HEK293T (cell line): ENCODE measurements around the gene ITGA4.
A peak's percentile ranks its signal among the peaks of the same experiment; 100 is the strongest.

Experiments used
- CTCF ChIA-PET: fragments of 350-600 bp; formaldehyde crosslinking; extraction: SDS; loops from one replicate; lab custom pipeline; 2021; ENCODE audit warnings: antibody characterized with exemption, inconsistent platforms; lab: Yijun Ruan, JAX
- POLR2A ChIA-PET: fragments of 350-600 bp; formaldehyde crosslinking; extraction: SDS; loops from one replicate; lab custom pipeline; 2020; ENCODE audit warnings: antibody characterized with exemption, inconsistent platforms; lab: Yijun Ruan, JAX
- DNase-seq: peaks from one replicate; pipeline ENCODE4 v3.0.0; 2012; ENCODE audit warnings: mixed read lengths; ENCODE audit errors: extremely low spot score
- ARNT ChIP-seq: fragments of 450-650 bp; IDR thresholded peaks from 2 replicates; pipeline ENCODE4 v1.6.1; 2017; ENCODE audit warnings: mild to moderate bottlenecking
- BHLHE40 ChIP-seq: fragments of 450-650 bp; IDR thresholded peaks from 2 replicates; pipeline ENCODE4 v1.6.1; 2016; ENCODE audit warnings: mild to moderate bottlenecking, moderate library complexity, borderline replicate concordance
- CTBP1 ChIP-seq: fragments of 450-650 bp; IDR thresholded peaks from 2 replicates; pipeline ENCODE4 v1.6.1; 2016; ENCODE audit warnings: borderline replicate concordance
- ELF4 ChIP-seq: fragments of 450-650 bp; IDR thresholded peaks from 2 replicates; pipeline ENCODE4 v1.6.1; 2017; ENCODE audit warnings: antibody characterized with exemption
- FOXA1 ChIP-seq: fragments of 450-650 bp; IDR thresholded peaks from 2 replicates; pipeline ENCODE4 v1.6.1; 2016; ENCODE audit warnings: mild to moderate bottlenecking
- FOXK2 ChIP-seq: fragments of 450-650 bp; IDR thresholded peaks from 2 replicates; pipeline ENCODE4 v1.6.1; 2016; ENCODE audit warnings: mild to moderate bottlenecking
- FOXM1 ChIP-seq: fragments of 450-650 bp; IDR thresholded peaks from 2 replicates; pipeline ENCODE4 v1.6.1; 2017; ENCODE audit warnings: mild to moderate bottlenecking, borderline replicate concordance
- HDGF ChIP-seq: fragments of 450-650 bp; IDR thresholded peaks from 2 replicates; pipeline ENCODE4 v1.6.1; 2017; ENCODE audit warnings: antibody characterized with exemption, borderline replicate concordance
- L3MBTL2 ChIP-seq: fragments of 450-650 bp; conservative IDR thresholded peaks from 2 replicates; pipeline ENCODE4 v1.6.1; 2016; ENCODE audit warnings: mild to moderate bottlenecking
- LEF1 ChIP-seq: fragments of 450-650 bp; IDR thresholded peaks from 2 replicates; pipeline ENCODE4 v1.6.1; 2017; ENCODE audit warnings: mild to moderate bottlenecking, borderline replicate concordance
- NFRKB ChIP-seq: fragments of 450-650 bp; IDR thresholded peaks from 2 replicates; pipeline ENCODE4 v1.6.1; 2016; ENCODE audit warnings: mild to moderate bottlenecking, moderate library complexity
- PKNOX1 ChIP-seq: fragments of 450-650 bp; IDR thresholded peaks from 2 replicates; pipeline ENCODE4 v1.6.1; 2016
- SP1 ChIP-seq: fragments of 450-650 bp; IDR thresholded peaks from 2 replicates; pipeline ENCODE4 v1.6.1; 2017
- SUZ12 ChIP-seq: fragments of 450-650 bp; IDR thresholded peaks from 2 replicates; pipeline ENCODE4 v1.6.1; 2016; ENCODE audit warnings: mild to moderate bottlenecking
- TARDBP ChIP-seq: fragments of 450-650 bp; IDR thresholded peaks from 2 replicates; pipeline ENCODE4 v1.6.1; 2016
- ZNF384 ChIP-seq: fragments of 450-650 bp; IDR thresholded peaks from 2 replicates; pipeline ENCODE4 v1.6.1; 2016

ITGA4 gene

GRCh38 chr2:181554061-181554830 lies 97.1 kb downstream of the ITGA4 start:
- TF ChIP-seq CTBP1 (no peak), SUZ12 (no peak), FOXA1 (no peak), NFRKB (no peak), FOXM1 (no peak), SP1 (no peak), TARDBP (no peak), ARNT (no peak), ELF4 (no peak), PKNOX1 (no peak)
- ChIA-PET CTCF (no interaction called here), POLR2A (no interaction called here)
- DNase-seq: peak; percentile 12

- no peak for TF ChIP-seq SUZ12
- TF ChIP-seq CTBP1: no peak
- TF ChIP-seq SP1: no peak
- TF ChIP-seq BHLHE40: no peak
- no peak for TF ChIP-seq ARNT
- TF ChIP-seq HDGF: no peak
- TF ChIP-seq ZNF384: no peak
- no peak for TF ChIP-seq FOXA1
- TF ChIP-seq NFRKB: no peak
- no peak for TF ChIP-seq FOXM1
- TF ChIP-seq LEF1: no peak
- TF ChIP-seq PKNOX1: no peak
- TF ChIP-seq TARDBP: no peak
- no peak for TF ChIP-seq L3MBTL2
- DNase-seq: no peak
- ChIA-PET CTCF (no interaction called here), POLR2A (no interaction called here)
Measured at GRCh38 chr2:181558371-181558770, 101.2 kb downstream of the ITGA4 start.

GRCh38 chr2:181563101-181563692 lies 106.0 kb downstream of the ITGA4 start:
- no peak for TF ChIP-seq LEF1
- DNase-seq: no peak
- POLR2A ChIA-PET: no interaction called here
- CTCF ChIA-PET: no interaction called here

GRCh38 chr2:181566334-181567032 lies 109.3 kb downstream of the ITGA4 start:
- POLR2A ChIA-PET: no interaction called here
- no peak for DNase-seq
- CTCF ChIA-PET: no interaction called here
- TF ChIP-seq L3MBTL2 (no peak), SUZ12 (no peak), PKNOX1 (no peak), LEF1 (no peak), ZNF384 (no peak), FOXA1 (no peak), FOXK2 (no peak), HDGF (no peak), ELF4 (no peak), FOXM1 (no peak), BHLHE40 (no peak), NFRKB (no peak), TARDBP (no peak), ARNT (no peak)

- DNase-seq: no peak
- ChIA-PET POLR2A (no interaction called here), CTCF (interaction anchor here (1.2 kb wide), 1 partner anchor 145 kb away, joined by 3 read pairs; no protein-coding TSS in a partner anchor)
Measured at GRCh38 chr2:181570059-181570458, 112.9 kb downstream of the ITGA4 start.

More at GRCh38 chr2:181570059-181570458, 112.9 kb downstream of the ITGA4 start:
- TF ChIP-seq L3MBTL2: no peak
- TF ChIP-seq SP1: no peak
- TF ChIP-seq FOXA1: no peak
- TF ChIP-seq CTBP1: no peak
- no peak for TF ChIP-seq NFRKB
- TF ChIP-seq TARDBP: no peak
- TF ChIP-seq FOXK2: no peak
- TF ChIP-seq FOXM1: no peak
- no peak for TF ChIP-seq HDGF
